HL-60 (cell line): ENCODE data around the gene PSRC1.

Experiments used
- DNase-seq, 2 experiments: peaks; one replicate each; pipeline ENCODE4 v3.0.0-alpha.2; 2010 to 2020; ENCODE audit warnings: low read depth in 1 of 2, low spot score in 1 of 2
- H3K27ac ChIP-seq: fragments of 250-450 bp; sonication (Bioruptor Pico); replicated peaks from 2 replicates; pipeline ENCODE4 v1.5.1; 2020; ENCODE audit warnings: mild to moderate bottlenecking, moderate library complexity
- H3K27me3 ChIP-seq: fragments of 250-450 bp; sonication (Bioruptor Pico); 2 replicates; pipeline ENCODE4 v1.5.1; 2021; ENCODE audit warnings: mild to moderate bottlenecking, moderate library complexity; ENCODE audit not compliant: insufficient read depth, poor library complexity, severe bottlenecking
- H3K4me3 ChIP-seq: replicated peaks from 2 replicates; pipeline ENCODE4 v1.5.1; 2011; ENCODE audit warnings: mild to moderate bottlenecking, control low read depth, low read length; ENCODE audit not compliant: insufficient read depth
- CTCF ChIP-seq: IDR thresholded peaks from one replicate; pipeline ENCODE4 v1.5.1; 2011; ENCODE audit warnings: low read length, control low read depth, inconsistent platforms; ENCODE audit not compliant: insufficient read depth
- GABPA ChIP-seq: IDR thresholded peaks from 2 replicates; pipeline ENCODE4 v1.6.1; 2012; ENCODE audit warnings: low read depth
- POLR2AphosphoS5 ChIP-seq: IDR thresholded peaks from 2 replicates; pipeline ENCODE4 v1.6.1; 2012; ENCODE audit warnings: low read depth
- REST ChIP-seq: IDR thresholded peaks from 2 replicates; pipeline ENCODE4 v1.6.1; 2012; ENCODE audit warnings: low read depth; ENCODE audit not compliant: insufficient replicate concordance
- SPI1 ChIP-seq: IDR thresholded peaks from 2 replicates; pipeline ENCODE4 v1.6.1; 2012; ENCODE audit warnings: low read depth, mild to moderate bottlenecking, borderline replicate concordance

PSRC1 gene

GRCh38 chr1:109261006-109261405 is 21.9 kb downstream of the PSRC1 start:
- TF ChIP-seq POLR2AphosphoS5 (no peak), CTCF (no peak), GABPA (no peak), SPI1 (no peak), REST (no peak)
- H3K27me3 ChIP-seq = no peaks in the 10 kb centered on the region
- no peak for DNase-seq
- H3K4me3 ChIP-seq = no peak overlapping the region
- no peak overlapping the region for H3K27ac ChIP-seq

GRCh38 chr1:109259674-109260557 is 23.0 kb downstream of the PSRC1 start:
- Histone ChIP-seq H3K27ac (no peak overlapping the region), H3K4me3 (no peak overlapping the region), H3K27me3 (no peaks in the 10 kb centered on the region)
- TF ChIP-seq CTCF (no peak), POLR2AphosphoS5 (no peak), GABPA (no peak), SPI1 (no peak), REST (no peak)
- no peak for DNase-seq

- H3K27me3 ChIP-seq = no peaks in the 10 kb centered on the region
- TF ChIP-seq GABPA (no peak), SPI1 (no peak), CTCF (no peak), REST (no peak), POLR2AphosphoS5 (no peak)
- H3K27ac ChIP-seq = no peak overlapping the region
- H3K4me3 ChIP-seq = no peak overlapping the region
- no peak for DNase-seq
Observed at GRCh38 chr1:109258481-109259466, 24.2 kb downstream of the PSRC1 start.
